ENCODE measurements around the gene MTHFSD. TPM values are rescaled to one million over a fixed set of nuclear protein-coding genes. Genes with fewer than 3 reads are reported as not detected.
A peak's percentile ranks its signal among the peaks of the same experiment; 100 is the strongest.

The MTHFSD gene
- total RNA-seq, 1 donor from 2014 or later: 12.2 TPM

- intact Hi-C loops (cut with DNase I): no loop called here
Measured at GRCh38 chr16:86558355-86559193, 3.5 kb upstream of the MTHFSD start.

GRCh38 chr16:86557587-86557986 lies 2.6 kb upstream of the MTHFSD start:
- peak; percentile 14 for DNase-seq (ENCODE audit: low spot score)
- intact Hi-C loops (cut with DNase I): no loop called here

More at GRCh38 chr16:86558355-86559193, 3.5 kb upstream of the MTHFSD start:
- DNase-seq (ENCODE audit: low spot score): peak; percentile 67

- no peak for DNase-seq (ENCODE audit: low spot score)
- intact Hi-C loops (cut with DNase I): no loop called here
Measured at GRCh38 chr16:86556576-86556975, 1.5 kb upstream of the MTHFSD start.

GRCh38 chr16:86555704-86556075 lies 655 bp upstream of the MTHFSD start:
- no peak for DNase-seq (ENCODE audit: low spot score)
- intact Hi-C loops (cut with DNase I): no loop called here

GRCh38 chr16:86554599-86554916 lies 477 bp downstream of the MTHFSD start:
- no peak for DNase-seq (ENCODE audit: low spot score)
- intact Hi-C loops (cut with DNase I): no loop called here

GRCh38 chr16:86553356-86553755 lies 1.7 kb downstream of the MTHFSD start:
- no peak for DNase-seq (ENCODE audit: low spot score)
- intact Hi-C loops (cut with DNase I): no loop called here

GRCh38 chr16:86550281-86550680 lies 4.8 kb downstream of the MTHFSD start:
- no peak for DNase-seq (ENCODE audit: low spot score)
- intact Hi-C loops (cut with DNase I): no loop called here

- DNase-seq (ENCODE audit: low spot score): no peak
- intact Hi-C loops (cut with DNase I): no loop called here
Measured at GRCh38 chr16:86549893-86550190, 5.2 kb downstream of the MTHFSD start.

- no peak for DNase-seq (ENCODE audit: low spot score)
- intact Hi-C loops (cut with DNase I): no loop called here
Measured at GRCh38 chr16:86549076-86549892, 5.8 kb downstream of the MTHFSD start.

- intact Hi-C loops (cut with DNase I): no loop called here
- no peak for DNase-seq (ENCODE audit: low spot score)
Measured at GRCh38 chr16:86547286-86547685, 7.7 kb downstream of the MTHFSD start.

GRCh38 chr16:86546638-86547013 lies 8.4 kb downstream of the MTHFSD start:
- DNase-seq (ENCODE audit: low spot score): no peak
- intact Hi-C loops (cut with DNase I): no loop called here

- DNase-seq (ENCODE audit: low spot score): no peak
- intact Hi-C loops (cut with DNase I): no loop called here
Measured at GRCh38 chr16:86545954-86546637, 8.9 kb downstream of the MTHFSD start.

GRCh38 chr16:86545481-86545880 lies 9.6 kb downstream of the MTHFSD start:
- intact Hi-C loops (cut with DNase I): no loop called here
- no peak for DNase-seq (ENCODE audit: low spot score)

- DNase-seq (ENCODE audit: low spot score): no peak
- intact Hi-C loops (cut with DNase I): no loop called here
Measured at GRCh38 chr16:86542756-86543750, 12.0 kb downstream of the MTHFSD start.

GRCh38 chr16:86541560-86541959 lies 13.5 kb downstream of the MTHFSD start:
- no peak for DNase-seq (ENCODE audit: low spot score)
- intact Hi-C loops (cut with DNase I): no loop called here

GRCh38 chr16:86540894-86541293 lies 14.1 kb downstream of the MTHFSD start:
- intact Hi-C loops (cut with DNase I): no loop called here
- DNase-seq (ENCODE audit: low spot score): no peak

- no peak for DNase-seq (ENCODE audit: low spot score)
- intact Hi-C loops (cut with DNase I): no loop called here
Measured at GRCh38 chr16:86538196-86538780, 16.7 kb downstream of the MTHFSD start.

- no peak for DNase-seq (ENCODE audit: low spot score)
- intact Hi-C loops (cut with DNase I): no loop called here
Measured at GRCh38 chr16:86537486-86537885, 17.5 kb downstream of the MTHFSD start.

- intact Hi-C loops (cut with DNase I): no loop called here
- DNase-seq (ENCODE audit: low spot score): no peak
Measured at GRCh38 chr16:86536621-86537020, 18.4 kb downstream of the MTHFSD start.
